NCI-H526 treated with DMSO at 0.1 percent for 48 hours (cell line): ENCODE measurements around the gene EEIG1.

ENCODE experiments used
- DNase-seq: peaks from one replicate; lab custom pipeline; 2025; lab: John Stamatoyannopoulos, UW

The EEIG1 gene

GRCh38 chr9:128001151-128001778, 20.5 kb upstream of the EEIG1 start:
- no peak for DNase-seq

GRCh38 chr9:127999461-127999860, 18.7 kb upstream of the EEIG1 start:
- DNase-seq: no peak

DNA sequence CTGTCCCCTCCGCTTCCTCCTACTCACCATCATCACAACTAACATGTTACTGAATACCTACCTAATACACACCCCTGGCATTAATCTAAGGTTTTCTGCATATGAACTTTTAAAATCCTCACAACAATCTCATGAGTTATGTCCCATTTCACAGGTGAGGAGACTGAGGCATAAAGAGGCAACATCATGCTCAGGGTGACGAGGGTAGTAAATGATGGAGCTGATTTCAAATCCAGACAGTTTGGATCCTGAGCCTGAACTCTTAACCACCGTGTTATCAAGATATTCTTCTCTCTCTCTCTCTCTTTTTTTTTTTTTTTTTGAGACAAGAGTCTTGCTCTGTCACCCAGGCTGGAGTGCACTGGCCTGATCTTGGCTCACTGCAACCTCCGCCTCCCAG, 12.9 kb upstream of the EEIG1 start:
- DNase-seq: no peak

DNA sequence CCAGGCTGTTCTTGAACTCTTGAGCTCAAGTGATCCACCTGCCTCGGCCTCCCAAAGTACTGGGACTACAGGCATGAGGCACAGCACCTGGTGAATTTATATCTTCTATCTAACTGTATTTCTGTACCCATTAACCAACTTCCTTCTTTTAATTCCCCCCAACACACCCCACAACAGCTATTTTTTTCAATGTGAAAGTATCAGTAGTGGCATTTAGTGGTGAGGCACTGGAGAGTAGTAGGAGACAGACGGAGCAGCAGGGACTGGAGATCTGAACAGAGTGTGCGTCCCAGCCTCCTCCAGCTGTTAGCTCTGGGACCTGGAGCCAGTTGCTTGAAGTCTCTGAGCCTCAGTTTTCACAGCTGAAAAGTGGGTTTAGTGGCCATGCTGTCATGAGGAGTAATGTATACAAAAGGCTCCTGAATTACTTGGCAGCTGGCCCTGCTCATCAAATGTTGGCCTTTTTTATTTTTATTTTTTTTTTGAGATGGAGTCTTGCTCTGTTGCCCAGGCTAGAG, 11.0 kb upstream of the EEIG1 start:
- no peak for DNase-seq

DNA sequence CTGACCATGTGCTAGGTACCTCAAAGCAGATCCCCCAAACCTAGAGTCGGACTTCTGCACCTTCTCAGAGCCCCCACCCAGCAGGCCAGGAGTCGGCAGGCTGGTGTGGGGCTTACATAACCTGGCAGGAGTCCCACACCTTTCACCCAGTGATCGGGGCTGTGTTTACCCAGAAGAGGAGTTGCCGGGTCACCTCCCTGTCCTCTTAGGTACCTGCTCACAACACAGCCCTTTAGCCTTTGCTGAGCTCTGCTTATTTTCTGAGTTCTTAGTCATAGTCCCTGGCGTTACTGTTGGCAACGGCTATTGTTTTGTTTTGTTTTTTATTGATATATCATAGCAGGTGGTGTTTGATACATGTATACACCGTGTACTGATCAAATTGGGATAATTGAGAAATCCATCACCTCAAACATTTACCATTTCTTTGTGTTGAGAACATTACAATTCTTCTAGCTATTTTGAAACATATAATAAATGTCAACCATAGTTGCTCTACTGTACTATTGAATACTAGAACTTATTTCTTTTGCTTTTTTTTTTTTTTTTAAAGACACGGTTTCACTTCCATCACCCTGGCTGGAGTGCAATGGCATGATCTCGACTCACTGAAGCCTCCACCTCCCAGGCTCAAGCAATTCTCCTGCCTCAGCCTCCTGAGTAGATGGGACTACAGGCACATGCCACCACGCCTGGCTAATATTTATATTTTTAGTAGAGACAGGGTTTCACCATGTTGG, 10.4 kb upstream of the EEIG1 start:
- no peak for DNase-seq

DNA sequence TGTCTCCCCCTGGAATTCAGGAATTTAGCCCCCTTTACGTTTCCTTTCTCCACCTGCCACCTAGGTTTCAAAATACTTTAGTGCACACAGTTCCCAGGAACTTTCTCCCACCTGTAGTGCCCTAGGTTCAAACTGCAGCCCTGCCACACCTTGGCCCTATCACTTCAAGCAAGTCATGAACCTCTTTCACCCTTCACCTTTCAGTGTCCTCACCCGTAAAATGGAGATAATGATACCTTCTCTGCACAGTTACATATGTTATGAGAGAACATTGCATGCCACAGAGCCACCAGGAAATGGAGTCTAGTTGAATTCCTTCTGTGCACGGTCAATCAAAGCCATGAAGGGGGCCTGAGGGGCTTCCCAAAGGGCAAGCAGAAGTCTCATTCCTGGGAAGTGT, 9.8 kb upstream of the EEIG1 start:
- DNase-seq: no peak

GRCh38 chr9:127989094-127989493, 8.3 kb upstream of the EEIG1 start:
- no peak for DNase-seq

- DNase-seq: no peak
Measured at GRCh38 chr9:127987103-127987614, 6.4 kb upstream of the EEIG1 start.

GRCh38 chr9:127985011-127985410, 4.2 kb upstream of the EEIG1 start:
- DNase-seq: no peak

DNA sequence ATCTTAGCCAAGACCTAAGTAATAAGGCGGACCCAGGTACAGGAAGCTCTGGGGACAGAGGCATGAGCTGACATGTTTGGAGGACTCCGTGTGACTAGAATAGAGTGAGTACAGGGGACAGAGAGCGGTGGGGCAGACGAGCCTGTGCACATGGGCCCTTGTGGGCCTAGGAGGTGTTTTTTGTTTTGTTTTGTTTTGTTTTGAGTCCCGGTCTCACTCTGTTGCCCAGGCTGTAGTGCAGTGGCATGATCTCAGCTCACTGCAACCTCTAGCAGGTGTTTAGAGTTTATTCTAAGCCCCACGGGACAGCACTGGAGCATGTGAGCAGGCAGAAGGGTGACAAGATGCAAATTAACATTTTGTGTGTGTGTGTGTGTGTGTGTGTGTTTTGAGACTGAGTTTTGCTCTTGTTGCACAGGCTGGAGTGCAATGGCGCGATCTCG, 3.1 kb upstream of the EEIG1 start:
- DNase-seq: peak; percentile 4

DNA sequence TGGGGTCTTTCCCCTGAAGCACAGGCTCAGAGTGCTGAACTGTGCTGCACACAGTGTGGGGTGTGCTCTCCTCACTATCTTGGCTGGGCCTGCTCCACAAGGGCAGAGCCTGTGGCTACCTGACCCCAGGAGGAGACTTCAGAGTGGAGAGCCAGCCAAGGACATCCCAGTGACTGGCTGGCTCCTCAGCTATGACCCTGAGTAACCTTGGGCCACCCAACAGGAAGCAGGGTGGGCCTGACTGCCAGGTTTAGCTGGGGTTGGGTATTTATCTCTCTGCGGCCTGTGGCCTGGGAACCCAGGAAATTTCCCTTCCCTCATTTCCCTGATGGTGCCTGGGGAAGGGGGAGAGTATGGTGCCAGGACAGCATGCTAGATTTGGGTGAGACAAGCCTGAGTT, 2.1 kb upstream of the EEIG1 start:
- DNase-seq: no peak

- DNase-seq: no peak
Measured at GRCh38 chr9:127981559-127982121, 851 bp upstream of the EEIG1 start.

DNA sequence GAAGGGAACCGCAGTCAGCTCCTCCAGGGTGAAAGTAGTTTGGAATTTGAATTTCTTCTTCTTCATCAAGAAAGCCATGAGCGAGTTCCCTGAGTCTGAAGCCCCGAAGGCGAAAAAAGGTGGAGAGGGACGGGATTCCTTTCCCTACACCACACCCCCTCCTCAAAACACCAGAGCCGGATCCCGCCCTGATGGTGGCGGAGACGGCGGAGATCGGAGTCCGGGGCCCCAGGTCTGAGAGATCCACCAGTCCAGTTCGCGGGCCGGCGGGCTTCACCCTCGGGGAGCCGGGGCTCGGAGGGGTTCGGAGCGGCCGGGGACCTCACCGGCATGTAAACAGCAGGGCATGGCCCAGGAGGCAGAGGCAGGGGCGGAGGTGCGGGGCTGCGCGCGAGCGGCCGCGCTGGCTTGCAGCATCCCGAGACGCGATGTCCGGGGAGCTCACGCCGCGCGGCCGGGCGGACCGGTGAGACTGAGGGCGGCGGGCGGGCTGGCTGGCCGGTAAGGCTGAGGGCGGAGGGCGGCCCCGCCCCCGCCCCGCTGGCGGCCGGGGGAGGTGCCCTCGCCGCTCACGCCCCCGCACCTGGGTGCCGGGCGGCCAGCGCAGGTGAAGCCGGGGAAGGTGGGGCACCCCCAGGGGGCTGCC, 606 bp downstream of the EEIG1 start:
- no peak for DNase-seq

GRCh38 chr9:127979333-127980059, 1.3 kb downstream of the EEIG1 start:
- peak; percentile 83 for DNase-seq

DNA sequence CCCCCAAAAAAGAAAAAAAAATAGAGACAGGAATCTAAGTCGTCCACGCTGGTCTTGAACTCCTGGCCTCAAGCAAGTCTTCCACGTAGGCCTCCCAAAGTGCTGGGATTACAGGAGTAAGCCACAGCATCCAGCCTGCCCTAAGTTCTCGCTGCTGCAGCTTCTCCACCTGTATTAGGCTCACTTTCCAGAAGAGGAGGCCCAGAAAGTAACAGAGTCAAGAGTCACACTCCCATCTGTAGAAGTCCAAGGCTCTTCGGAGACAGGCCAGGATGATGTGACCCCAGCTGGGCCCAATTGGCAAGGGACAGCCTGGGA, 1.8 kb downstream of the EEIG1 start:
- no peak for DNase-seq

DNA sequence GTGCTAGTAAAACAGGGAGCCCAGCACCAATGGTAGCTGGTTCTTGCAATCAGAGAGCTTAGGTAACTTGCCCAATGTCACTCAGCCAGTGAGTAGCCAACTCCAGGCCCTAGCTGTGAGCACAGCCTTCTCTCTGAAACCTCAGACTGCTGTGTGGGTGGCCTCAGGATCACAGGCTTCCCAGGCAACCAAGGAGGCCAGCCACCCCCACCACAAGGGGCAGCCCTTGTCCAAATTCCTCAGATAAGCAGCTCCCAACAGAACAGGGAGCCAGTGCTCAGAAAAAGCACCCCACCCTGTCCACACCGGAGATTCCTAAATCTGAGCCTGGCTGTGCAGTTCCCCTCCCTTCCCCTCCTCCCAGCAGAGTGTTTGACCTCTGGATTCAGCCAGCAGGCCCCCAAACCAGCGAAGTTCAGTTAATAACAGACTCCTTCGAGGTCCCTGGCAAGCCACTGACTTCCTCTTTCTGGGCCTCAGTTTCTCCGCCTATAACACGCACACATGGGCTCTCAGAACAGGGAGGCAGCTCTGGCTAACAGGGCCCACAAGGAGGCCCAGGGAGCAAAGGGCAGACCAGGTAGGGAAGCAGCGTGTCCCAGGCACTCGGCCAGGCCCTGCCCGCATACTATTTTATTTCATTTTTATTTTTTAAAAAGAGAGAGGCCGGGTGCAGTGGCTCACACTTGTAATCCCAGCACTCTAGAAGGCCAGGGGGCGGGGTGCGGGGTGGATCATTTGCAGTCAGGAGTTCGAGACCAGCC, 2.7 kb downstream of the EEIG1 start:
- DNase-seq: no peak

DNA sequence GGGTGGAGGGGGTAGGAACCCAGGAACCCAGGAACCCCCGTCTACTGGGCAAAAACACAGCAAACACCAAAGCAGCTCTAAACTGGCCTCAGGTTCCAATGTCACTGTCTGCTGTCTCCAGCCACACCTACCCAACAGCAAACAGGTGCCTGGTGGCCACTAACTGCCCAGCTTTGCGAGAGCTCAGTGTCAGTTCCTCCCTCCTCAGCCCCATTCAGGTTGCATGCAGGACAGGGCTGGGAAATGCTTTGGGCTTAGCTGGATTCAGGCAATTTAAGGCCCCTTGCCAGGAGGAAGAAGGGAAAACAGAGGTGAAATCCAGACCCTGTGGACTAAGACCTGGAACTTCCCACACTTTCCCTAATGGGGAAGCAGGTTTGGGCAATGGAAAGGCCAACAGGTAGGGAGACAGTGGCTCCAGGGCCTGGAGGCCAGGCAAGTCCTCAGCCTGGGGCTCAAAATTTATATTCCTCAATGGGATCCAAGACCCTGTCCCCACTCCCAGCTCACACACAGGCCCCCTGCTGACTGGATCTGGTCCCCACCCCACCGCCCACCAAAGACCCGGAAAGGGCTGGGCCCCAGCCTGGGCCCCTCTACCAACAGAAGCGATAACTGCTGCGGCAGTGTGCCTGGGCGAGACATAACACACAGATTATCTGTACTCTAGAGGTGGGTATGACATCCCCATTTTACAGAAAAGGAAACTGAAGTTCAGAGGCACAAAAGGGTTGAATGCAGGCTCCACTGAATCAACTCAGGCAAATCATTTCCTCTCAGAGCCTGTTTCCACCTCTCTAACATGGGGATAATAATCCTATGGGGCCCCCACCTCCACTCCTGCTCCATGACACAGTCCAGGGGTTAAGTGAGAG, 3.5 kb downstream of the EEIG1 start:
- DNase-seq: no peak

GRCh38 chr9:127976498-127976897, 4.3 kb downstream of the EEIG1 start:
- peak; percentile 53 for DNase-seq

- no peak for DNase-seq
Measured at GRCh38 chr9:127975376-127976315, 5.1 kb downstream of the EEIG1 start.
